ENCODE data around the gene TFPT. TPM values are rescaled to one million over a fixed set of nuclear protein-coding genes. Genes with fewer than 3 reads are reported as not detected.

TFPT gene
- total RNA-seq, 4 donors from 2014 or later = 7.5 to 18.1 (median 17.5) TPM

DNA sequence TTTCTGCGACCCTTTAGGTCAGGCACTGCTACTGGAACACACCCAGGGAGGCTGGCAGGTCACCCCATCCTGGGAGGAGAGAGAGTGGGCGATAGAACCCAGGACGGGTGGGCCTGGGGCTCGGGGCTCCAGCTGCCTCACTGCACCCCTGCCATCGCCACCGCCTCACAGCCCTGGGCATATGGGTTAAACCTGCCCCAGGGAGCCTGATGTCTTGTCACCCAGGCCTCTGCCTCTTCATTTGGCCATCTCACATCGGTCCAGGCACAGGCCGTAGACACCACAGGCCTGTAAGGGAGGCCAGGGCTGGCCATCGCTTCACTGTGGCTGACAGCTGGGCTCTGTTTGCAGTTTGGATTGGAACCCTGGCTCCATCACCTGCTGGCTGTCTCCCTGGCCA, 10.3 kb upstream of the TFPT start:
- no peaks in the 10 kb centered on the region for H3K4me1 ChIP-seq
- TF ChIP-seq POLR2A (IDR thresholded peaks at IDR 0.05) = no peak
- TF ChIP-seq, protein P1, sequence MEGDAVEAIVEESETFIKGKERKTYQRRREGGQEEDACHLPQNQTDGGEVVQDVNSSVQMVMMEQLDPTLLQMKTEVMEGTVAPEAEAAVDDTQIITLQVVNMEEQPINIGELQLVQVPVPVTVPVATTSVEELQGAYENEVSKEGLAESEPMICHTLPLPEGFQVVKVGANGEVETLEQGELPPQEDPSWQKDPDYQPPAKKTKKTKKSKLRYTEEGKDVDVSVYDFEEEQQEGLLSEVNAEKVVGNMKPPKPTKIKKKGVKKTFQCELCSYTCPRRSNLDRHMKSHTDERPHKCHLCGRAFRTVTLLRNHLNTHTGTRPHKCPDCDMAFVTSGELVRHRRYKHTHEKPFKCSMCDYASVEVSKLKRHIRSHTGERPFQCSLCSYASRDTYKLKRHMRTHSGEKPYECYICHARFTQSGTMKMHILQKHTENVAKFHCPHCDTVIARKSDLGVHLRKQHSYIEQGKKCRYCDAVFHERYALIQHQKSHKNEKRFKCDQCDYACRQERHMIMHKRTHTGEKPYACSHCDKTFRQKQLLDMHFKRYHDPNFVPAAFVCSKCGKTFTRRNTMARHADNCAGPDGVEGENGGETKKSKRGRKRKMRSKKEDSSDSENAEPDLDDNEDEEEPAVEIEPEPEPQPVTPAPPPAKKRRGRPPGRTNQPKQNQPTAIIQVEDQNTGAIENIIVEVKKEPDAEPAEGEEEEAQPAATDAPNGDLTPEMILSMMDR (IDR thresholded peaks at IDR 0.05 in 4 of 5, conservative IDR thresholded peaks at IDR 0.05 in 1 of 5) = no peak
- H3K9me3 ChIP-seq = no peaks in the 10 kb centered on the region
- in situ Hi-C loops (cut with MboI; ENCODE audit: low sequenced_read_pairs in 4 of 4) = no loop called here
- intact Hi-C loops (cut with DNase I; ENCODE audit: low total_unique reads) = no loop called here
- DNase-seq = no peak
- H3K36me3 ChIP-seq = peaks cover 2 to 89% of the 10 kb centered on the region in 2 donors
- no peak overlapping the region for H3K4me3 ChIP-seq
- no peak overlapping the region for H3K27ac ChIP-seq
- no peaks in the 10 kb centered on the region for H3K27me3 ChIP-seq
- no peak for ATAC-seq

- Histone ChIP-seq H3K4me3 (no peak overlapping the region), H3K27me3 (no peaks in the 10 kb centered on the region), H3K36me3 (peaks cover 2 to 97% of the 10 kb centered on the region in 2 donors), H3K4me1 (no peaks in the 10 kb centered on the region), H3K27ac (no peak overlapping the region), H3K9me3 (no peaks in the 10 kb centered on the region)
- DNase-seq (no peak), ATAC-seq (no peak)
- intact Hi-C loops (cut with DNase I; ENCODE audit: low total_unique reads) (no loop called here), in situ Hi-C loops (cut with MboI; ENCODE audit: low sequenced_read_pairs in 4 of 4) (loop anchor here in 1 of 4 donors (25.0 kb wide), 1 partner anchor 988 kb away; the partner anchor contains the start of gene PPP1R12C)
- no peak for TF ChIP-seq POLR2A (IDR thresholded peaks at IDR 0.05)
- TF ChIP-seq, protein P1 (IDR thresholded peaks at IDR 0.05 in 4 of 5, conservative IDR thresholded peaks at IDR 0.05 in 1 of 5) = no peak
Observed at GRCh38 chr19:54124393-54124792, 8.9 kb upstream of the TFPT start.

DNA sequence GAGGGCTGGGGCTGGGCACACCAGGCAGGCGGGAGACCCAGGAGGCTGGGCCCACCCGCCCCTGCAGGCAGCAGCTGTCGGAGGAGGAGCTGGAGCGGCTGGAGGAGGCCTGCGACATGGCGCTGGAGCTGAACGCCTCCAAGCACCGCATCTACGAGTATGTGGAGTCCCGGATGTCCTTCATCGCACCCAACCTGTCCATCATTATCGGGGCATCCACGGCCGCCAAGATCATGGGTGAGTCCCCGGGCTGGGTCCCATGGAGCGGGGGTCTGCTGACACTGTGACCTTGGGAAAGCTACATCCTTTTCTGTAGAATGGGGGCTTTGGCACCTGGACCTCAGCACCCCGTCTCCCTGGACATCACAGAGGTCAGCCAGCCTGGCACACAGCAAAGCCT, 8.2 kb upstream of the TFPT start:
- Histone ChIP-seq H3K27ac (no peak overlapping the region), H3K36me3 (peaks cover 2 to 95% of the 10 kb centered on the region in 2 donors), H3K9me3 (no peaks in the 10 kb centered on the region), H3K4me1 (no peaks in the 10 kb centered on the region), H3K27me3 (no peaks in the 10 kb centered on the region), H3K4me3 (no peak overlapping the region)
- DNase-seq = no peak
- no peak for ATAC-seq
- in situ Hi-C loops (cut with MboI; ENCODE audit: low sequenced_read_pairs in 4 of 4) (loop anchor here in 1 of 4 donors (25.0 kb wide), 1 partner anchor 989 kb away; the partner anchor contains the start of gene PPP1R12C), intact Hi-C loops (cut with DNase I; ENCODE audit: low total_unique reads) (no loop called here)
- TF ChIP-seq POLR2A (IDR thresholded peaks at IDR 0.05) = no peak
- TF ChIP-seq, protein P1 (IDR thresholded peaks at IDR 0.05 in 4 of 5, conservative IDR thresholded peaks at IDR 0.05 in 1 of 5) = no peak

DNA sequence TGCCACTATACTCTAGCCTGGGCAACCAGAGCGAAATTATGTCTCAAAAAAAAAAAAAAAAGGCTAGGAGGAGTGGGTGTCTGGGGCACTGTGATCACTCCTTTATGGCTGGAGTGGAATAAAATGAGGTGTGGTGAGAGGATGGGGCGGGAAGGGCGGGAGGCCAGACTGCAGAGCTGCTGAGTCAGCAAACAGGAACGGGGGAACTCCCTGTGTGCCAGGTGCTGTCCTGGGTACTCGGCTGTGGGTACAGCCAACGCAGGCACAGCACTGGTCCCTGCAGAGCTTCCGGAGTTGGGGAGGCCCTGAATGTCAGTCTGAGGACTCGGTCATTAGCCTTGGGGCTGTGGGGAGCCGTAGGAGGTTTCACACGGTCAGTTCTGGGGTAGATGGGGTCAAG, 5.8 kb upstream of the TFPT start:
- TF ChIP-seq, protein P1 (IDR thresholded peaks at IDR 0.05 in 4 of 5, conservative IDR thresholded peaks at IDR 0.05 in 1 of 5) = no peak
- TF ChIP-seq POLR2A (IDR thresholded peaks at IDR 0.05) = no peak
- no peak overlapping the region for H3K4me3 ChIP-seq
- H3K36me3 ChIP-seq = peaks cover 0 to 75% of the 10 kb centered on the region in 2 donors
- H3K27me3 ChIP-seq = no peaks in the 10 kb centered on the region
- H3K4me1 ChIP-seq = peaks cover 9 to 10% of the 10 kb centered on the region in 2 donors
- no peak for ATAC-seq
- no peak for DNase-seq
- no peak overlapping the region for H3K27ac ChIP-seq
- intact Hi-C loops (cut with DNase I; ENCODE audit: low total_unique reads) (no loop called here), in situ Hi-C loops (cut with MboI; ENCODE audit: low sequenced_read_pairs in 4 of 4) (loop anchor here in 1 of 4 donors (25.0 kb wide), 1 partner anchor 991 kb away; the partner anchor contains the start of gene PPP1R12C)
- no peaks in the 10 kb centered on the region for H3K9me3 ChIP-seq

Measured in gastrocnemius medialis (tissue), 4 donors.